RWPE1 (cell line): Measurements from ENCODE around the gene TEAD3.

Source experiments
- CTCF ChIA-PET: fragments of 350-600 bp; sonication (Branson Sonifier 250); formaldehyde crosslinking; extraction: SDS; loops from one replicate; lab custom pipeline; 2021; lab: Yijun Ruan, JAX
- POLR2A ChIA-PET: fragments of 400-600 bp; formaldehyde crosslinking; extraction: SDS; loops from one replicate; lab custom pipeline; 2020; ENCODE audit warnings: antibody characterized with exemption; ENCODE audit not compliant: low non-redundant PET; lab: Yijun Ruan, JAX
- DNase-seq: peaks from one replicate; pipeline ENCODE4 v3.0.0; 2012; ENCODE audit warnings: low spot score
- H3K27ac ChIP-seq: fragments of 450-650 bp; 2 replicates; pipeline ENCODE4 v1.5.1; 2017
- CTCF ChIP-seq: fragments of 450-650 bp; conservative IDR thresholded peaks from 2 replicates; pipeline ENCODE4 v1.5.1; 2017; ENCODE audit warnings: low read depth, mild to moderate bottlenecking

TEAD3 gene

GRCh38 chr6:35452183-35453090 lies 44.4 kb downstream of the TEAD3 start, which contains the start of gene FANCE:
TSS of gene FANCE (plus strand) at chr6:35452338. CDS start at chr6:35452546, 208 bp downstream.
- DNase-seq = peak; percentile 92
- TF ChIP-seq CTCF = no peak
- POLR2A ChIA-PET = interaction anchor here (0.6 kb wide), 1 partner anchor 1030 kb away, joined by 3 read pairs; no protein-coding TSS in a partner anchor
- CTCF ChIA-PET = interaction anchor here (0.5 to 4.9 kb wide), 7 partner anchors 15 to 240 kb away, joined by 3 to 41 read pairs (median 3); partner anchors contain the start of gene PPARD
- peak within 1 kb of the TSS; percentile 86 for H3K27ac ChIP-seq

GRCh38 chr6:35451354-35452182 lies 45.3 kb downstream of the TEAD3 start:
- POLR2A ChIA-PET = no interaction called here
- peak overlapping the region; percentile 86 for H3K27ac ChIP-seq
- no peak for TF ChIP-seq CTCF
- CTCF ChIA-PET = interaction anchor here (0.6 to 4.9 kb wide), 6 partner anchors 15 to 194 kb away, joined by 3 to 41 read pairs (median 3); partner anchors contain the start of gene PPARD
- DNase-seq = no peak

GRCh38 chr6:35449287-35449881 lies 47.5 kb downstream of the TEAD3 start:
- no peak overlapping the region for H3K27ac ChIP-seq
- POLR2A ChIA-PET = interaction anchor here (0.6 kb wide), 1 partner anchor 50 kb away, joined by 4 read pairs; no protein-coding TSS in a partner anchor
- peak; percentile 72 for TF ChIP-seq CTCF
- CTCF ChIA-PET = interaction anchor here (0.6 to 4.9 kb wide), 20 partner anchors 11 to 160 kb away, joined by 3 to 41 read pairs (median 4); partner anchors contain the start of genes DEF6 and PPARD
- peak; percentile 87 for DNase-seq

GRCh38 chr6:35448191-35448590 lies 48.7 kb downstream of the TEAD3 start:
- H3K27ac ChIP-seq = no peak overlapping the region
- ChIA-PET CTCF (interaction anchor here (0.7 to 4.9 kb wide), 6 partner anchors 69 to 159 kb away, joined by 3 to 41 read pairs (median 5); partner anchors contain the start of gene PPARD), POLR2A (no interaction called here)
- no peak for DNase-seq
- no peak for TF ChIP-seq CTCF

DNA sequence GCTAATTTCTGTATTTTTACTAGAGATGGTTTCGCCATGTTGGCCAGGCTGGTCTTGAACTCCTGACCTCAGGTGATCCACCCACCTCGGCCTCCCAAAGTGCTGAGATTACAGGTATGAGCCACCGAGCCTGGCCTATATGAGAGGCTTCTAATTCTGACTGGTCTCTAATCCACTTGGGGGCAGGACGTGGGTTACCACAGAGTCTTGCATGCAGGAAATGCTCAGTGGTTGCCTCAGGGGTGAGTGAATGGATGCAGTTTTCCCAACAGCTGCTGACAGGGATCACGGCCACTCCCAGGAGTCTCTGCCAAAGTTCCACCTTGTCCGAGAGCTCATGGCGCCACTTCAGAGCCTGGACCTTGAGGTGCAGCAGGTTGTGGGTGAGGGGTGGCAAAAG lies 51.2 kb downstream of the TEAD3 start:
- DNase-seq = no peak
- no peak for TF ChIP-seq CTCF
- no peak overlapping the region for H3K27ac ChIP-seq
- ChIA-PET CTCF (no interaction called here), POLR2A (no interaction called here)
